DND-41 (cell line): ENCODE results near the gene HSDL2.

Source experiments
- CTCF ChIP-seq: IDR thresholded peaks from 2 replicates; pipeline ENCODE4 v1.5.1; 2012; ENCODE audit warnings: borderline replicate concordance, low read length, moderate library complexity, mild to moderate bottlenecking; ENCODE audit not compliant: poor library complexity, severe bottlenecking; ENCODE audit errors: extremely low read depth
- EZH2 ChIP-seq: IDR thresholded peaks from 3 replicates; pipeline ENCODE4 v1.6.1; 2012; ENCODE audit warnings: borderline replicate concordance, low read depth, mild to moderate bottlenecking, moderate library complexity, low read length, inconsistent platforms; ENCODE audit not compliant: severe bottlenecking

- TF ChIP-seq CTCF (no peak), EZH2 (no peak)
These were observed 85.4 kb downstream of the HSDL2 start for GRCh38 chr9:112465352-112465751.
